Hematopoietic multipotent progenitor cell treated with erythropoietin and hydrocortisone succinate and interleukin-3 and kit ligand, for 15 days (in vitro differentiated cells): ENCODE results near the gene MOV10L1.

Source experiments
- DNase-seq: peaks from one replicate; pipeline ENCODE4 v3.0.0-alpha.2; 2015; ENCODE audit warnings: low spot score

Gene MOV10L1

DNA sequence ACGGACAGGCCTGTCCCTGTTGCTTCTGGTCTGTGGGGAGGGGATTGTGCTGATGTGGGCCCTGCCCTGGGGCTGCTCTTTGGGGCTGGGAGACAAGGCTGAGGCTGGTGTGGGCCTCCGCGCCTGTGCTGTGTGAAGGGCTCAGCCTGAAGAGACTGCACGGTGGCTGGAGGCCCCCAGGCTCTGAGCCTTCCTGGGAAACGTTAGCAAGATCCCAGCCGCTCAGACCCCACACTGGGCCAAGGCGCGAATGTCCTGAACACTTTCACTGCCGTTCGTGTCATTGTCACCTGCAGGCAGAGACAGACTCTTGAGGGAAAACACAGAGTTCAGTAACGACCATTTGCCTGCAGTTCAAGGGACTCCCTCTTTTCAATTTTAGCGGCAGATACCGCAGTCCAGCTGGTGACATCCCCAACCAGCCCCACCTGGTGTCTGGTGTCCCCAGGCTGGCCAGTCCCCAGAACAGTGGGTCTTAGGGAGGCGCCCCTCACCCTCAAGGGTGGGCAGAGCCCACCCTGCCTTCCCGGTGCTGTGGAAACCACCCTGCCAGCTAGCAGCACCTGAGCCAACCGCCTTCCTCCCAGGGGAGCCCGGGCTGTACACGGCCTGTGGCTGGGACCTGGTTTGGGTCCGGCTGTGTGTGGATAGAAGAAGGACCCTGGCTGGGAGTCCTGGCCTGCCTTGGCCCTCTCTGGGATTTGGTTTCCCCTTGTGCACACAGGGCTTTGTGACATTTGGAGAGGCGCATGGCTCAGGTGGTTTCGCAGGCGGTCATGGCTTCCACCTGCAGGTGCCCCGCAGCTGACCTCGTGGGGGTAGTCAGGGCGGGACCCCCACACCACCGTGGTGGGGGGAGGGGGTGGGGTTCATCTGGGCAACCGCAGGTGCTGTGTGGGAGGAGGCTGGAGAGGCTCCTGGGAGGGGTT is 86.4 kb downstream of the MOV10L1 start:
- no peak for DNase-seq

DNA sequence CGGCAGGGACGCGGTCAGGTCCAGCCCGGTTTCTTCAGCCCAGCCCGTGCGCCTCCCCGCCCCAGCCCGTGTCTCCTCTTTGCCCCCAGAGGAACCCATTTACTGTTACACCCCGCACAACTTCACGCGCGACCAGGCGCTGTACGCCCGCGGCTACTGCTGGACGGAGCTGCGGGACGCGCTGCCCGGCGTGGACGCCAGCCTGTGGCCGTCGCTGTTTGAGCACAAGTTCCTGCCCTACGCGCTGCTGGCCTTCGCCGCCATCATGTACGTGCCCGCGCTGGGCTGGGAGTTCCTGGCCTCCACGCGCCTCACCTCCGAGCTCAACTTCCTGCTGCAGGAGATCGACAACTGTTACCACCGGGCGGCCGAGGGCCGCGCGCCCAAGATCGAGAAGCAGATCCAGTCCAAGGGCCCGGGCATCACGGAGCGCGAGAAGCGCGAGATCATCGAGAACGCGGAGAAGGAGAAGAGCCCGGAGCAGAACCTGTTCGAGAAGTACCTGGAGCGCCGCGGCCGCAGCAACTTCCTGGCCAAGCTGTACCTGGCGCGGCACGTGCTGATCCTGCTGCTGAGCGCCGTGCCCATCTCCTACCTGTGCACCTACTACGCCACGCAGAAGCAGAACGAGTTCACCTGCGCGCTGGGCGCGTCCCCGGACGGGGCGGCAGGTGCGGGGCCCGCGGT is 87.2 kb downstream of the MOV10L1 start:
- DNase-seq: no peak

DNA sequence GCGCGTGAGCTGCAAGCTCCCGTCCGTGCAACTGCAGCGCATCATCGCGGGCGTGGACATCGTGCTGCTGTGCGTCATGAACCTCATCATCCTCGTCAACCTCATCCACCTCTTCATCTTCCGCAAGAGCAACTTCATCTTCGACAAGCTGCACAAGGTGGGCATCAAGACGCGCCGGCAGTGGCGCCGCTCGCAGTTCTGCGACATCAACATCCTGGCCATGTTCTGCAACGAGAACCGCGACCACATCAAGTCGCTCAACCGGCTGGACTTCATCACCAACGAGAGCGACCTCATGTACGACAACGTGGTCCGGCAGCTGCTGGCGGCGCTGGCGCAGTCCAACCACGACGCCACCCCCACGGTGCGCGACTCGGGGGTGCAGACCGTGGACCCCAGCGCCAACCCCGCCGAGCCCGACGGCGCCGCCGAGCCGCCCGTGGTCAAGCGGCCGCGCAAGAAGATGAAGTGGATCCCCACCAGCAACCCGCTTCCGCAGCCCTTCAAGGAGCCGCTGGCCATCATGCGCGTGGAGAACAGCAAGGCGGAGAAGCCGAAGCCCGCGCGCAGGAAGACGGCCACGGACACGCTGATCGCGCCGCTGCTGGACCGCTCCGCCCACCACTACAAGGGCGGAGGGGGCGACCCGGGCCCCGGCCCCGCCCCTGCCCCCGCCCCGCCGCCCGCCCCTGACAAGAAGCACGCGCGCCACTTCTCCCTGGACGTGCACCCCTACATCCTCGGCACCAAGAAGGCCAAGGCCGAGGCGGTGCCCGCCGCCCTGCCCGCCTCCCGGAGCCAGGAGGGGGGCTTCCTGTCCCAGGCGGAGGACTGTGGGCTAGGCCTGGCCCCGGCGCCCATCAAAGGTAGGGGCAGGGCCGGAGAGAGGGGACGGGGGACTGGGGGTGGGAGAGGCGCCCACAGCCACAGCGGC is 88.0 kb downstream of the MOV10L1 start:
- DNase-seq: no peak

DNA sequence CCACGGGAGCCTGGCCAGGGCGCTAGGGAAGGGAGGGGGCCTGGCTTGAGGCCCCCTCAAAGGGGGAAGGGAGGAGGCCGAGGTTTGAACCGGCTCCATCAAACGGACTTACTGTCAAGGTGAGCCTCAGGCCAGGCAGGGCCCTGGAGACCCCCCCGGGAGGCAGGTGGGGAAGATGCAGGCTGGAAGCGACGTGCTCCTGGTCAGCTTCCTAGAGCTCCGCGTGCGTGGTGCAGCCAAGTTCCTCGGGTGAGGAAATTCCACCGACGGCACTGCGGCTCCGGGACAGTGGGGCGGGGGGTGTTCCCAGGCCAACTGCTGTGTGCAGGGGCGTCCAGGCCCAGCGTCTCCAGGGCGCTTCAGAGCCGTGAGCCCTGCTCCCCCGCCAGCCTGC is 88.7 kb downstream of the MOV10L1 start:
- no peak for DNase-seq

DNA sequence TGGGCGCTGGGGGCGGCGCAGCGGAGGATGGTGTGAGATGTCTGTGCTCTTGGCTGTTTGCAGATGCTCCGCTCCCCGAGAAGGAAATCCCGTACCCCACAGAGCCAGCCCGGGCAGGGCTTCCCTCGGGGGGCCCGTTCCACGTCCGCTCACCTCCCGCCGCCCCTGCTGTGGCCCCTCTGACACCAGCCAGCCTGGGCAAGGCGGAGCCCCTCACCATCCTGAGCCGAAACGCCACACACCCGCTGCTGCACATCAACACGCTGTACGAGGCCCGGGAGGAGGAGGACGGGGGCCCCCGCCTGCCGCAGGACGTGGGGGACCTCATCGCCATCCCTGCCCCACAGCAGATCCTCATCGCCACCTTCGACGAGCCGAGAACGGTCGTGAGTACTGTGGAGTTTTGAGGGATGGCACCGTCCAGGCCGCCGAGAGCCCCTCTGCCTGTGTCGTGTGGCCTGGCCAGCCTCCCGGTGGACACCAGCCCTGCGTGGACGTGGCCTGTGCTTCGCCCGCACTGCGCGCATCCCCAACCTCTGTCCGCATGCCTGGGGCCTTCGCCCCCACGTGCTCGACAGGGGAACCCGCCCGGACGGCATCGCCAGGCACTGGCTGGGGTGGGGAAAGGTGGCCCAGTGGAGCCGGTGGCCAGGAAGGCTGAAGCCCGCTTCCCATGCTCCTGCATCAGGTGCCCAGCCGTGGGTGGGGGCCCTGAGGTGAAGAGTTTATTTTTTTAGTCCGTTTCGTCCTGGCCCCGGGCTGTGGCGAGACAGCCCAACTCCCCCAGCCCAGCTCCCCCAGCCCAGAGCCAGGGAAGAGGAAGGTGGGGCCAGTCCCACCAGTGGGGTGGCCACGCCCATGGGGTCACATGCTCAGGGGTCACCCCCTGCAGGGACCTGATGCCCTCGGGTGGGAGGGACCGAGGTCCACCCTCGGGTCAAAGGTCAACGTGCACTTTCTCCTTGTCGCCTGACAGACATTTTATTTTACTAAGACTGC is 89.4 kb downstream of the MOV10L1 start:
- DNase-seq: no peak

DNA sequence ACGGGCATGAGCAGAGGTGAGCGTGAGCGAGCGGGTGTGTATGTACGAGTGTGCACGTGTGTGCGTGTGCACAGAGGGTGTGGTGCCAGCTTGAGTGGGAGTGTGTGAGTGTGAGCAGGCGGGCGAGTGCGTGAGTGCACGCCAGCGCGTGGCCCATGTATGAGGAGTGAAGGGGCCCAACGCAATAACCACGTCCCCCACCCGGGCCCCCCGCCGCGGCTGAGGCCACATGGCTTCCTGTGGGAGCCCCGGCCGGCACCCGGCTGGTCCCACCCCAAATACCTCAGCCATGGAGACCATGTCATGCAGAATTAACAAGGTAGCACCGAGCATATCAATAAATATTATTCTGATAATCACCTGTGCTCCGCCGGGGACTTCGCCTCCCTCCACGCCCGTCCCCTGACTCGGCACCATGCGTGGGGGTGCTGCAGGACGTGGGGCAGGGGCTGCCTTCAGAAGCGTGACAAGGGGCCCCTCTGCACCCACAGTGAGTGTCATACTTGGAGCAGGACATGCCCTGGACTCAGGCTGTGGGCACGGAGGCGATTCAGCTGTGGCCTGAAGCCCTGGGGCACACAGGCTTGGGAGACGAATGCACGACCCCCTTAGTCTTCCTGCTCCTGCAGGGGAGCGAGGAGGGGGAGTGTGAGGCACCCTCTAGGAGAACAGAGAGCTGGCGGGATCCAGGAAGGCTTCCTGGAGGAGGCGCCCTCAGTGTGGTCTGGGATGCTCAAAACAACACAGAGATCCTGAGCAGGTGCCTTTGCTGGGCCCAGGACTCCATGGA is 90.3 kb downstream of the MOV10L1 start:
- no peak for DNase-seq

DNA sequence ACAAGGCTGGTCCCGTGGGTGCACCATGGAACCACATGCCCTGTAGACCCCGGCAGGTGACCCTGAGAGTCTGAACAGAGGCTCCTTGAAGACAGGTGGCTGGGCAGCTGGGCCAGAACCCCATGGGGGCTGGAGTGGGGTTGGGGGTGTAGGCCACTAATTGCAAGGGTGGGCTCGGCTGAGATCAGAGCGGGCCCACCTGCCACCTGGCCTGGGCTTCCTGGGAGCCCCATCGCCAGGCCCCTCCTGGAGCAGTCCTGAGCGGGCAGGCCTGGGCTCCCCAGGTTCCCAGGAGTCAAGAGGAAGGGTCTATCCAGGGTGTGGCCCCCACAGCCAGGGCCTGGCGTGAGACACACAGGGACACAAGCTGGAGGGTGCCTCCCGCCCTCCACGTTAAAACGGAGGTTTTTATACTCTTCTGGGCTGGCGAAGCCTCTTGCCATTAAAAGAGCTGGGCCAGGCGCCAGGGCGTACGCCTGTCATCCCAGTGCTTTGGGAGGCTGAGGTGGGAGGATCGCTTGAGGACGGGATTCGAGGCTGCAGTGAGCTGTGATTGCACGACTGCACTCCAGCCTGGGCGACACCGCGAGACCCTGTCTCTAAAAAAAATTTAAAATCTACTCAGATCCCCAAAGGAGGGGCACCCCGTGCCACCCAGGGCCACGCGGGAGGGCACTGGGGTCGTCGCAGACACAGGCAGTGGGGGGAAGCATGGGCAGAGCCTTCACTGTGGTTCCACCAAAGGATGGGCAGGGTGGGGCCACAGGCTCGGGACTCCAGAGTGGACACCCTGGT is 91.1 kb downstream of the MOV10L1 start:
- no peak for DNase-seq

DNA sequence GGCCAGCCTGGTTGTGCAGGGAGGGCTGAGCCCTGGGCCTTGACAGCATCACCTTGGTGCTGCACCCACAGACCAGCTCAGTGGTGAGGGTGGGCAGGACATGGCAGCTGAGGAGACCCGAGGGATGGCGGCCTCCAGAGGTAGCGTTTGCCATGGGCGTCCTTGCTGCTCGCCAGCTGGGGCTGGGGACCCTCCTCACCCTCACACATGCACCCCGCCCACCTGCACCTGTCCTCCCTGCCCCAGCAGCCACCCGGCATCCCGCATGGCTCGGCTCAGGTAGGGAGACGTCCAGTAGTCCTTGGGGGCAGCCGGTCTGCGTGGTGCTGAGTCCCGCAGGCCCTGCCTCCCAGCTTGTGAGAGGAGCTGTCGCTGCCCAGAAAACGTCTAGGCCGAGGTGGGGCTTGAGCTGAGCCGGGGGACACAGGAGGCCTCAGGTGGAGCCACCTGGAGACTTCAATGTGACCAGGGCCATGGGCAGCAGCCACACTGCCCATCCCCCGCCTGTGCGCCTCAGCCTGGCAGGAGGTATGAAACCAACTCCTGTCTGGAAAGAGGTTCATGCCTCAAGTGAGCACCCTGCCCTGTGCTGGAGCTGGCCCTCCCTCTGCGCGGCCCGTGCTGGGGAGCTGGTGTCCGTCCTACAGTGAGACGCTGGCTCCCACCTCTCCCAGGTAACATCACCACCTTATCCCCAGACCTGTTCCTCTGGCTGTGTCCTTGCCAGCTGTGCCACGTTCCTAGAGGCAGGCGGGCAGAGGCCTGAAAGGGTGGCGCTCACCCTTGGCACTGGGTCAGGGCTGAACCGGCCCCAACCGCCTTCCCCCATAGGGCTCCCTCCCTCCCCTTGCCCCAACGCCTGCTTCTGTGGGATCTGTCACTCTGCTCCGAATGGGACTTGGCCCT is 92.6 kb downstream of the MOV10L1 start:
- no peak for DNase-seq

DNA sequence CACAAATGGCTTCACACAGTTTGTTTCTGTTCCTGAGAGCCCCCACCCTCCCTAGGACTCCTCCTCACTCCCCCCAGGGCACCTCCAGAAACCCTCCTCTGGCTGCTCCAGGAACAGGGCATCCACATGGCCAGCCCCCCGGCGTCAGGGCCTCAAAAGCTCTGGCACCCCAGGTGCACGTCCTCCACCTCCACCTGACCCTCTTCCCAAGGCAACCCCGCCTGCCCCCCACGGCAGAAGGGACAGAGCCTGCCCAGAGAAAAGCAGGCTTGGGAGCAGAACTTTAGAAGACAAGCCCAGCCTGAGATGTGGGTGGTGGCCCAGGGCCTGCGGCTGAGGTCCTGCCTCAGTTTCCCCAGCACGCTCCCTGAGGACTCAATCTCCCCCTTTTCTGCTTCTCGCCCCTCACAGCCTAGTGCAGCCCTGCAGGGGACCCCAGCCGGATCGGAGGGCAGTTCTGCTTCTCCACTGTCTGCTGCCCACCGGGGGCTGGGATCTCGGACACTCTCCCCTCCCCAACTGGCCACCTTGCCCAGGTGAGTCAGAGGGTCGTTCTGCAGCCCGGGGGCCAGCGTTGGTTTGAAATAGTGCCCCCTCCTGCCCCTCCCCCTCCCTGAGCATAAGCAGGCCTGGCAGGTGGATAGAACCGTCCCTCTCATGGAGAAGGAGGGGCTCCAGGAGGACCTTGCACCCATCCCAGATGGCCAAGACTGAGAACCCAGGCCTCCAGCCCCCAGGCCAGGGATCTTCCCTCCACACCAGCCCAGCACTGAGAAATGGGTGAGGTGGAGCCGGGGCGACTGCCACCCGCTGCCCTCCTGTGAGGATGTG is 93.5 kb downstream of the MOV10L1 start:
- DNase-seq: no peak

DNA sequence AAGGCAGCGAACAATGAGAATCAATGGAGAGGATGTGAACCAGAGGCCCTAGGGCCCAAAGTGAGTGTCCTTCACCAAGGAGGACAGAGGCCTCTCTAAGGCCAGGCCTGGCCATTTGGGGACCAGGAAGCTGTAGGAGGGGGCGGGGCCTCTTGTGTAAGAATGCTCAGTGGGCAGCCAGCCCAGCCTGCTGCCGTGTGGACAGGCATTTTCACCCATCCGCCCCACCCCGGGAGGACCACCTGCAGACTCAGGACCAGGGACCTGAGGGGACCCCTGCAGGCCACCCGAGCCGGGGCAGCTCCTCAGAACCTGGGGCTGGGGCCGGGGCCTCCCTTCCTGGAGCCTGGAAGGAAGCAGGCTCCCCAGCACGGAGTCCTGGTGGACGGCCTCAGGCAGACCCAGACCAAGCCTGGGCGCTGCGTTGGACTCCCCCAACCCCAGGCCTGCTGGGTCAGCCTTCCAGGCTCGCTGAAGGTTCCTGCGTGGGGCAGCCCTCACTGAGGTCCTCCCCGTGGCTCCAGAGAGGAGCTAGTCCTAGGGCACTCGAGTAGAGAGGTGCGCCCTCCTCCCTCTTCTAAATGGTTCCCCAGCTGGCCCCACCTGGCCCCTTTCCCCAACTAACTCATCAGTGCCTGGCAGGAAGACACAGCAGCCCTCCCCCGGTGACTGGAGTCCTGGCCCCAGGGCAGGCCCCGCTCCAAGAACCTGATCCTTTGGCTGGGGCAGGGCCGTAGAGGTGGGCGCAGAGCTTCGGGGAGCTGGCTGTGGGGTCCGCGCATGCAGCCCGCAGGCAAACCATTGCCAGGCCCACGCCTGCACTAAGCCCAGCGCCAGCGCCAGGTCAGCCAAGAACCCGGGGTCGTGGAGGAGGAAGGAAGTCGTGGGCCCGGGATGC is 94.4 kb downstream of the MOV10L1 start:
- no peak for DNase-seq

DNA sequence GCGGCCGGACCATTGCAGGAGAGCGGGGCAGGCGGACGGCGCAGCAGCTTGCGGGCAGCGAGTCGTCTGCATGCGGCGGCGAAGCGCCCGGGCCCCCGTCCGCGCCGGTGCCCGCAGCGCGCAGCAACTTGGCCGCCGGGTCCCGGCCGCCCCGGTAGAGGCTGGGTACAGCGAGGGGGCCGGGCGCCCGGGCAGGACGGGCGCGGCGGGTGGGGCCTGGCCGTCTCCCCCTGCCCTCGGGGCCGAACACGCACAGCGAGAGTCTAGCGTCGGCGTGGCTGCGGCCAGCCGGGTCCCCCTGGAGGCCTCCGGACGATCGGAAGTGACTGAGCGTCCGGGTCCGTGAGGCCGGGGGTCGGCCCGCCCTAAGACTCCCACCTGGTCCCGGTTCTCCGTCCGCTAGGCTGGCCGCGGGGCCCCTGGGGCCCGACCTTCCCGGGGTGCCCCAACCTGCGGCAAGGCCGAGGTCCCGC is 95.1 kb downstream of the MOV10L1 start:
- DNase-seq: no peak

DNA sequence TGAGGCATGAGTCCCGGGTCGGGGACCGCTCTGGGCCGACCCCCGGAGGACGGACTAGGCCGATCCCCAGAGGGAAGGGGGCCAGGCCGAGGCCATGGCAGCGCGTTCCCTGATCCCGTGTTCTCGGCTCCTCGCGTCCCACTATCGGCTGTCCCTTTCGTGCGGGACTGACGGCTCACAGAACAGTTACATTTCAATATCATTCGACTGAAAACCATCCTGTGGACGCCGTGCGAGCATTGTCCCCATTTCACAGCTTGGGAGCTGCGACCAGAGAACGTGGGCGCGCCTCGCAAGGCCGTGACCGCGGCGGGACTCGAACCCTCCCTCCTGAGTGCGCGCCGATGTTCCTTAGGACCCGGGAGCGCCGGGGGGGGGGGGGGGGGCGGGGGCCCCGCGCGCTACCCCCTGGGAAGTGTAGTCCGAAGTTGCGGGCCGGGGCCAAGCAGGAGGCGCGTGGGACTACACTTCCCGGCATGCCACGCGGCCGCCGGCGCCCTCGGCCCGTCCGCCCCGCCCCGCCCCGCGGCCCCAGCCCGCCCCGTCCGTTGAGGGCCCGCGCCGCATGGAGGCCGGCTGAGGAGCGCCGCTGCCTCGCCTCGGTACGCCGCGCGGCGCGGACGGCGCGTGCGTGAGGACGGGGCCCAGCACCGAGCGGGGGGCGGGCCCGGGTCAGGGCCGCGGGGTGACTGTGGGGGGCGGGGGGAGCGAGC is 95.7 kb downstream of the MOV10L1 start, which contains the start of gene TRABD:
TSS of gene TRABD (plus strand) at position 539 of the 713 bp plus-strand sequence. CDS start 7,148 bp downstream, outside the sequence.
- peak; percentile 85 for DNase-seq

DNA sequence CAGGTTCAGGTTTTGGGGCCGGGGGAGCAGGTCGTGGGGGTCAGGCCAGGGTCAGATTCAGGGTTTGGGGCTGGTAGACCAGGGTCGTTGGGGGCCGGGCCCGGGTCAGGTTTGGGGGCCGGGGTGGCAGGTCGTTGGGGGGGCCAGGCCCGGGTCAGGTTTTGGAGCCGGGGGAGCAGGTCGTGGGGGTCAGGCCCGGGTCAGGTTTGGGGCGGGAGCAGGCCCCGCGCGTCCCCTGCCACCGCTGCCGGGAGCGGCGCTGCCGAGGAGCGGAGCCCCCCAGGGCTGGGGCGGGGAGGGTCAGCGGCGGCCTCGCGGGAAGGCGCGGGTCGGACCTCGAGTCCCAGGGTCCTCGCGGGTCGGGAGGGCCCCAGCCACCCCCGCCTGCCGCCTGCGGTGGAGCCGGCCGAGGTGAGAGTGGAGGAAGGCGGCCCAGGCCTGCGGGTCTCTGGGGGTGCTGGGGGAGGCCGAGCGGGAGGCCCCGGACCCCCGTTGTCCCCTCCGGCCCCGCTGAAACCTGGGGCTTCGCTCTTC is 96.4 kb downstream of the MOV10L1 start:
- no peak for DNase-seq

DNA sequence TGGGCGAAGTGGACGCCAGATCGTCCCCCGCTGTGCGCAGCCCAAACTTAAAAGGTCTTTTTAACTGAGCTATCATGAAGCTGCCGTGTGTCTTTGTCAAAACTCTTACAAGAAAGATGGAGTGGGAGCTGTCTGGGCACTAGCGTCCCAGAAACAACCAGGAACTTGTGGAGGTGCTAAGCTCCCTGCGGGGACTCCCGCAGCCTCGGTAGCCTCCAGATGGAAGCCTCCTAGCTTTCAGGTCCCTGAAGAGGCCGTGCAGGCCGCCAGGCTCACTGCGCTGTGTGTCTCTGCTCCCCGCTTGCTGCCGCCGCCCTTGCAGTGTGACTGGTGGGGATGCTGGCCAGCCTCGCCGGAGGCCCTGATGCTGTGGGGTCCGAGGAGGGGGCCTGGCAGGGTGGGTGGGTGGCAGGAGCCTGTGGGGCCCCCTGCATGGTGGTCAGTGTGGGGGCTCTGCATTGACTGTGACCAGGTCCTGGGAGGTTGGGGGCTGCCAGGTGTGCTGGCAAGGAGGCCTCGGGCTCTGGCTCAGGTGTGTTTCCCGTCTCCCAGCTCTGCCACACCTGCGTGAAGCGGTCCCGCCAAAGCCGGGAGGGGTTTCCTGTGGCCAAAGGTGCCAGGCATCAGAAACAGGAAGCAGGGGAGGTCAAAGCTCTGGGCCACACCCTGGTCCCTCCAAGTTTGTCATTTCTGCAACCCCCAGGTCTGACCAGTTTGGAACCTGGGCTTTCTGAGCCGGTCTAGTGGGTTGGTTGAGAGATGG is 97.1 kb downstream of the MOV10L1 start:
- no peak for DNase-seq
